Loucy (cell line): Measurements from ENCODE around the gene CFAP45.

ENCODE experiments used
- H2AFZ ChIP-seq: fragments of 200-600 bp; sonication (generic); 2 replicates; pipeline ENCODE4 v1.6.0; 2016; ENCODE audit warnings: antibody characterized with exemption, mild to moderate bottlenecking, low read length, moderate library complexity
- H3F3A ChIP-seq: fragments of 200-600 bp; 2 replicates; pipeline ENCODE4 v1.6.0; 2016; ENCODE audit warnings: antibody characterized with exemption, low read depth, mild to moderate bottlenecking
- H3K27me3 ChIP-seq: fragments of 200-600 bp; sonication (generic); 2 replicates; pipeline ENCODE4 v1.6.1; 2014; ENCODE audit warnings: low read length, mild to moderate bottlenecking; ENCODE audit not compliant: insufficient read depth, poor library complexity, severe bottlenecking
- H3K36me3 ChIP-seq: fragments of 200-600 bp; sonication (generic); 2 replicates; pipeline ENCODE4 v1.6.1; 2016; ENCODE audit warnings: low read length; ENCODE audit not compliant: insufficient read depth
- H3K4me1 ChIP-seq: fragments of 200-600 bp; sonication (generic); 2 replicates; pipeline ENCODE4 v1.5.1; 2014; ENCODE audit warnings: low read length, mild to moderate bottlenecking; ENCODE audit not compliant: insufficient read depth, poor library complexity, severe bottlenecking
- H3K4me2 ChIP-seq: fragments of 200-600 bp; sonication (generic); 2 replicates; pipeline ENCODE4 v1.6.0; 2014; ENCODE audit warnings: antibody characterized with exemption, low read length, low read depth, mild to moderate bottlenecking; ENCODE audit not compliant: poor library complexity, severe bottlenecking
- H3K4me3 ChIP-seq: fragments of 200-600 bp; sonication (generic); 2 replicates; pipeline ENCODE4 v1.5.1; 2014; ENCODE audit warnings: low read length, mild to moderate bottlenecking, mixed read lengths; ENCODE audit not compliant: poor library complexity, severe bottlenecking
- H3K79me2 ChIP-seq: fragments of 200-600 bp; sonication (generic); 2 replicates; pipeline ENCODE4 v1.6.1; 2014; ENCODE audit warnings: low read length; ENCODE audit not compliant: insufficient read depth
- H3K9ac ChIP-seq: fragments of 200-600 bp; sonication (generic); 2 replicates; pipeline ENCODE4 v1.6.0; 2014; ENCODE audit warnings: mild to moderate bottlenecking, low read depth, low read length, moderate library complexity; ENCODE audit not compliant: poor library complexity, severe bottlenecking
- H3K9me2 ChIP-seq: fragments of 200-600 bp; sonication (generic); replicated peaks from 2 replicates; pipeline ENCODE4 v1.6.1; 2016; ENCODE audit warnings: low read depth, low read length, mixed read lengths
- H3K9me3 ChIP-seq: fragments of 200-600 bp; sonication (generic); 2 replicates; pipeline ENCODE4 v1.6.1; 2014; ENCODE audit warnings: mild to moderate bottlenecking, antibody characterized with exemption, low read length, low read depth; ENCODE audit not compliant: insufficient read depth
- H4K20me1 ChIP-seq: fragments of 200-600 bp; sonication (generic); 2 replicates; pipeline ENCODE4 v1.6.0; 2014; ENCODE audit warnings: antibody characterized with exemption, low read length, mild to moderate bottlenecking; ENCODE audit not compliant: insufficient read depth, poor library complexity, severe bottlenecking
- CTCF ChIP-seq: fragments of 200-600 bp; sonication (generic); conservative IDR thresholded peaks from 2 replicates; pipeline ENCODE4 v1.5.1; 2014; ENCODE audit warnings: mild to moderate bottlenecking, antibody characterized with exemption, low read length
- EZH2phosphoT487 ChIP-seq: fragments of 200-600 bp; IDR thresholded peaks from 2 replicates; pipeline ENCODE4 v1.6.1; 2018; ENCODE audit warnings: antibody characterized with exemption, mild to moderate bottlenecking, moderate library complexity, borderline replicate concordance

Gene CFAP45

GRCh38 chr1:159935305-159935704 lies 35.3 kb upstream of the CFAP45 start:
- H3K79me2 ChIP-seq: no peaks in the 10 kb centered on the region
- no peaks in the 10 kb centered on the region for H3F3A ChIP-seq
- H3K27me3 ChIP-seq: no peaks in the 10 kb centered on the region
- no peaks in the 10 kb centered on the region for H4K20me1 ChIP-seq
- H3K36me3 ChIP-seq: no peaks in the 10 kb centered on the region
- H3K4me2 ChIP-seq: no peak overlapping the region
- no peak overlapping the region for H3K9ac ChIP-seq
- TF ChIP-seq CTCF: no peak
- H3K4me3 ChIP-seq: no peak overlapping the region
- no peaks in the 10 kb centered on the region for H3K9me3 ChIP-seq
- no peaks in the 10 kb centered on the region for H3K4me1 ChIP-seq
- no peaks in the 10 kb centered on the region for H3K9me2 ChIP-seq
- no peak overlapping the region for H2AFZ ChIP-seq

GRCh38 chr1:159934136-159935039 lies 34.4 kb upstream of the CFAP45 start:
- H3K36me3 ChIP-seq: no peaks in the 10 kb centered on the region
- TF ChIP-seq EZH2phosphoT487: no peak
- TF ChIP-seq CTCF: no peak
- H3K4me1 ChIP-seq: no peaks in the 10 kb centered on the region
- no peaks in the 10 kb centered on the region for H3K9me3 ChIP-seq
- no peak overlapping the region for H3K4me2 ChIP-seq
- H4K20me1 ChIP-seq: no peaks in the 10 kb centered on the region
- H3F3A ChIP-seq: no peaks in the 10 kb centered on the region
- H3K9ac ChIP-seq: no peak overlapping the region
- H3K79me2 ChIP-seq: no peaks in the 10 kb centered on the region
- no peaks in the 10 kb centered on the region for H3K9me2 ChIP-seq
- H2AFZ ChIP-seq: no peak overlapping the region
- H3K4me3 ChIP-seq: no peak overlapping the region
- H3K27me3 ChIP-seq: no peaks in the 10 kb centered on the region

GRCh38 chr1:159933347-159933746 lies 33.4 kb upstream of the CFAP45 start:
- H3K4me2 ChIP-seq: no peak overlapping the region
- H3K36me3 ChIP-seq: no peaks in the 10 kb centered on the region
- H3K9ac ChIP-seq: no peak overlapping the region
- H3K27me3 ChIP-seq: no peaks in the 10 kb centered on the region
- TF ChIP-seq CTCF (no peak), EZH2phosphoT487 (no peak)
- H3K9me2 ChIP-seq: no peaks in the 10 kb centered on the region
- H3K4me1 ChIP-seq: no peaks in the 10 kb centered on the region
- no peak overlapping the region for H2AFZ ChIP-seq
- no peak overlapping the region for H3K4me3 ChIP-seq
- no peaks in the 10 kb centered on the region for H3F3A ChIP-seq
- no peaks in the 10 kb centered on the region for H3K79me2 ChIP-seq
- H4K20me1 ChIP-seq: no peaks in the 10 kb centered on the region
- no peaks in the 10 kb centered on the region for H3K9me3 ChIP-seq
